ENCODE results near the gene PALLD. TPM values are rescaled to one million over a fixed set of nuclear protein-coding genes. Genes with fewer than 3 reads are reported as not detected.

PALLD gene
- total RNA-seq, 1 experiment from 2014 or later, result 166 TPM

- H3K9me2 ChIP-seq (ENCODE audit: insufficient read depth), result no peaks in the 10 kb centered on the region
- ChIA-PET CTCF (no interaction called here), POLR2A (no interaction called here), RAD21 (ENCODE audit: low non-redundant PET in 1 of 2, low total read pairs in 2 of 2, uncharacterized antibody in 2 of 2, unreplicated experiment in 2 of 2) (no interaction called here)
- H4K20me1 ChIP-seq (ENCODE audit: insufficient read depth), result no peaks in the 10 kb centered on the region
- H3K4me2 ChIP-seq (ENCODE audit: low read length), result no peak overlapping the region
- no TSS peak for BruUV-seq (replicated peaks)
- H3K36me3 ChIP-seq (ENCODE audit: control insufficient read depth in 1 of 2, insufficient read depth in 2 of 2, low read length in 2 of 2), result peaks cover 0 to 13% of the 10 kb centered on the region in 2 experiments; a peak in 3 of 4 replicates
- no peak overlapping the region for H3K27ac ChIP-seq (ENCODE audit: low read depth, low read length)
- no peaks in the 10 kb centered on the region for H3K9me3 ChIP-seq (ENCODE audit: control insufficient read depth in 1 of 2, insufficient read depth in 1 of 2, low read depth in 1 of 2, low read length in 2 of 2)
- H2AFZ ChIP-seq (ENCODE audit: low read depth, low read length, poor library complexity, severe bottlenecking), result no peak overlapping the region
- no peaks in the 10 kb centered on the region for H3K4me1 ChIP-seq (ENCODE audit: control insufficient read depth in 1 of 2, insufficient read depth in 2 of 2, low read length in 2 of 2)
- H3K4me3 ChIP-seq (replicated peaks in 1 of 2; ENCODE audit: low read depth in 1 of 2, low read length in 2 of 2), result no peak overlapping the region
- DNase-seq (ENCODE audit: low read depth, low spot score) (no peak), ATAC-seq (no peak)
- H3K9ac ChIP-seq (ENCODE audit: low read length), result no peak overlapping the region
- intact Hi-C loops (cut with micrococcal nuclease), result no loop called here
- TF ChIP-seq JUND (IDR thresholded peaks at IDR 0.05), result no peak
- TF ChIP-seq CTCF (IDR thresholded peaks at IDR 0.05 in 2 of 3, conservative IDR thresholded peaks at IDR 0.05 in 1 of 3; ENCODE audit: borderline replicate concordance in 1 of 3, insufficient read depth in 1 of 3, low read depth in 2 of 3, low read length in 2 of 3), result no peak
- TF ChIP-seq SP1 (IDR thresholded peaks at IDR 0.05; ENCODE audit: low read depth), result no peak
- no peak for TF ChIP-seq CEBPB (IDR thresholded peaks at IDR 0.05; ENCODE audit: low read depth)
- no peak for TF ChIP-seq EZH2phosphoT487 (IDR thresholded peaks at IDR 0.05; ENCODE audit: borderline replicate concordance)
- TF ChIP-seq SIN3A (IDR thresholded peaks at IDR 0.05; ENCODE audit: low read depth), result no peak
- no peak for TF ChIP-seq SRF (IDR thresholded peaks at IDR 0.05; ENCODE audit: low read depth)
- no peak for TF ChIP-seq EZH2 (IDR thresholded peaks at IDR 0.05)
- TF ChIP-seq YY1 (IDR thresholded peaks at IDR 0.05; ENCODE audit: extremely low read depth, insufficient replicate concordance, low read depth, low read length), result no peak
- no peak for TF ChIP-seq ZNF274 (IDR thresholded peaks at IDR 0.05; ENCODE audit: low read depth, low read length)
- TF ChIP-seq ZFX (IDR thresholded peaks at IDR 0.05), result no peak
- TF ChIP-seq TCF7L2 (IDR thresholded peaks at IDR 0.05; ENCODE audit: borderline replicate concordance, extremely low read depth, insufficient read depth, insufficient read length), result no peak
- no peak for TF ChIP-seq CBX3 (IDR thresholded peaks at IDR 0.05; ENCODE audit: low read depth)
- no peak for TF ChIP-seq FOSL1 (IDR thresholded peaks at IDR 0.05; ENCODE audit: low read depth)
- no peak for TF ChIP-seq ELF1 (IDR thresholded peaks at IDR 0.05; ENCODE audit: borderline replicate concordance, low read depth)
- no peaks in the 10 kb centered on the region for H3K79me2 ChIP-seq (ENCODE audit: insufficient read depth, low read length)
- no peaks in the 10 kb centered on the region for H3K27me3 ChIP-seq (ENCODE audit: insufficient read depth, low read length)
Observed at GRCh38 chr4:168696280-168696679, 199.4 kb downstream of the PALLD start.
